ENCODE results near the gene MYO5B.
"Not testable (repeated sequence)": the region's sequence is repeated elsewhere in the genome, so short reads cannot be mapped to it uniquely, and the experiment has no call there.

The MYO5B gene

DNA sequence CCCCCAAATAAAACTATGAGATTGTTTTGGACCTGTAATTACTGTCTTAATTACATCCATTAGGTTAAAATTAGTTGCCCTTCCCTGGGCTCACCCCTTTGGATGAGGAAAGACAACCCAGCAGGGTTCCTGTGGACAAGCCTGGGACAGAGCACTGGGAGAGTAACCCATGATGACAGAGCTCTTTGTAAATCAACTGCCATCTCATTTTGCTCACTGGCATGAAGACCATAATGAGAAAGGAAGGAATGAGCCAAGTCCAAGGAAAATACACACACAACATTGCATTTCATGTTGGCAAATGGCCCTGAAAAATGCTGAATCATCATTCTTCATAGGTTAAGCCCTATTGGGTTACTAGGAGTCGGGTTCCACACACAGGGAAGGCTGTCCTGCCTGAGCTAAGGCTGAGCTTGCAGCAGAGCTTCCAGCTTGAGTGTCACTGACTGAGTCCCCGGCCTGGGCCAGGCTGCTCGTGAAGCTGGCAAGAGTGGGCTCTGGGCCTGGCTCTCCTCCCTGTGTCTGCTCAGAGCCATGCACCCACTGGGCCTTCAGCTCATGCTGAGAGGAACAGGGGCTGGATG is 287.5 kb downstream of the MYO5B start:
- peak; percentile 34 for DNase-seq

DNA sequence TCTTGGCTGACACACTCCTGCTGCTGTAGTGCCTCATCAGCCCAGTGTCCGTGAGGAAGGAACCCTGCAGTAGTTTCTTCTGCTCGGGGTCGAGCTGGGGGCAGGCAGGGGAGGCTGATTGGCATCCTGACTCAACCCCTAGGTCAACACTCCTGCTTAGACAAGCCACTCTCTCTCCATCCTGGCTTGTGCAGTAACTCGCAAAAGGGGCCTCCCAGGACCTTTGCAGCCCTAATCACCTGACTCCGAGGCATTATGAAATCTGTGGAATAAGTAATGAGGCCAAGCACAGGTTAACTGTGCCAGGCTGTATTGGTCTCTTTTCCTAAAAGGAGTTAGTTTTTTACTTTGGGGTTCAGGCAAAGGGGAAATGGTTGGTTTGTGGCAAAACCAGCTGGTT is 289.2 kb downstream of the MYO5B start:
- DNase-seq: peak; percentile 3

DNA sequence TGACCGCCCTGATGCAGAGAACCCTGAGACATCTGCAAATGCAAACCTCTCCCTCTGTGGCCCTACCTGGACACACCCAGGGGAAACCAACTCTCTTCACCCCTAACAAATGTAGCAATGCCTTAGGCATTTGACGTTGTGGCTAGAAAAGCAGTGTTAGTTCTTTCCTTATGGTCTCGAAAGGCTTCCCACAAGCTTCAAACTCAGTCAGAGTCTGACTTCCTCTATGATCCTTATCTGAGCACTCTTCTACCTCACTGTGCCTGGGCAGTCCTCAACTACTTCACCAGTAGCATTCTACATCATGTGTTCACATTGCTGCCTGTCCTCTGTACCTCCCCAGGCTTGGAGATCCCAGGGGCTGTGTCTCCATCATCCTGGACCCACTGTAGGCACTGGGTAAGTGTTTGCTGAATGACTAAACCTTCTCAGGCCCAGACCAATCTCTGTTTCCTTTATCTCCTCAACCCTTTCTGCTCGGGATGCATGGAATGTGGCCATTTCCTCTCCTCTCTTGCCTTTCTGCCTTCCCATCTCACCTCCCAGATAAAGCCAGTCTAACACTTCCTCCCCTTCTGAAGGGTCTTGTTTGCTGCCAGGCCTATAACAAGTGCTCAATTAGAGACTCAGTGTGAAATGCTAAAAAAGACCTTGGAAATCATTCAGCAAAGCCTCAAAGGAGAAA is 289.9 kb downstream of the MYO5B start:
- no peak for DNase-seq

DNA sequence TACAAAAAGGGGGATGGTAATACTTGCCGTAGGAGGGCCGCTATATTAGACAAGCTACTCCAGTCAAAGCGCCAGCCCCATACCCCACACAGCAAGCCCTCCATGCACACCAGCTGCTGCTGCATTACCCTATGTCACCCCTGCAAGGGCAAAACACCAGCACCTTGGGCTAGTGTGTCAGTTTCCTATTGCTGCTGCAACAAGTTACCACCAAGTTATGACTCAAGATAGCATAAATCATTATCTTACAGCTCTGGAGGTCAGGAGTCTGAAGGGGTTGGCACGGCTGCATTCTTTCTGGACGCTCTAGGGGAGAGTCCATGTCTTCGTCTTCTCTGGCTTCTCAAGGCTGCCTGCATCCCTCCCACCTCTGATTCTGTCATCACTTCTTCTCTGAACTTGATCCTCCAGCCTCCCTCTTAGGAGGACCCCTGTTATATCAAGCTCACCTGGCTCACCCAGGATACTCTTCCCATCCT is 293.0 kb downstream of the MYO5B start:
- DNase-seq: peak; percentile 6

DNA sequence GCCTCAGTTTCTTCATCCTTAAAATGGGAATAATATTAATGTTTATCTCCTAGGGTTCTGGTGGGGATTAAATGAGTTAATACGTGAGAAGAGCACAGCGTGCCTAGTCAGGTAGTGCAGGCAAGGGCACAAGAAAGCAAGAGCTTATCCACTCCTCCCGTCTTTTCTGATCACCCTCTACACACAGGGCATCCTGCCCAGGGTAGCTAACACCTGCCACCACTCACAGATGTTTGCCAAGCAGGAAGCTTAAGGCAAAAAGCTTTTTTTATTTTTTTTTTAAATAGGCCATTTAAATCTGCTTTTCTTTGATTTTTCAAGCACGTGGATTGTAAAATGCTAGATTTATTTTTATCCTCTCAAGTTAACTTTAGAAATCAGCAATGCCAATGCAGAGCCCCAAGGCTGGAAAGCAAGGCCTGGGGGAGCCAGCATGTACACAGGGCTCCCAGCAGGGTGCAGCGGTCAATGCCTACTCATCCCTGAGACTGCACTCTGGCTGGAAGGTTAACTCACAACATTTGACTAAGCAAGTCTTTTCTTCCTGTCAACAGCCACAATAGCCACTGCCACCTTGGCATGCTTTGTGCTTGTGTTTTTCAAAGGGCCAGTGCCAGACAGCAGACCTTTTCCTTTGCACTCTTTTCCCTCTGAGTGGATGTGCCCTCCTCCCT is 295.2 kb downstream of the MYO5B start:
- peak; percentile 26 for DNase-seq

DNA sequence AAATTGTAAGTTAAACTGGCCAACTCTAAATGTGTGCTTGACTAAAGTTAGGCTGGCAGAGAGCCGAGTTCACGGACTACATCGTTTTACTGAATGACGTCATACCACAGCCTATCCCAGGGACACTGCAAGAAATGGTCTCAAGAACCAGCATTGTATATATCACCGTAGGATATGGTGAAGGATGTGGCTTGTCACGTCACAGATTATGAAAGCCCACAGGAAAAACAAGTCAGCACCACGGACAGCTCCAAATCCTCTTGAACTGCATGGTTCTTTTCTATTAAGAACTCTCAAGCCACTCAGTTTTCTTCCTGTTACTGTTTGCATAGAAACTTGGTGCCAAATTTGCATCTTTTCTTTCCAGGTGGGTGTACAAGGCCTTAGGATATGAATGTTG is 296.5 kb downstream of the MYO5B start:
- peak; percentile 81 for DNase-seq

DNA sequence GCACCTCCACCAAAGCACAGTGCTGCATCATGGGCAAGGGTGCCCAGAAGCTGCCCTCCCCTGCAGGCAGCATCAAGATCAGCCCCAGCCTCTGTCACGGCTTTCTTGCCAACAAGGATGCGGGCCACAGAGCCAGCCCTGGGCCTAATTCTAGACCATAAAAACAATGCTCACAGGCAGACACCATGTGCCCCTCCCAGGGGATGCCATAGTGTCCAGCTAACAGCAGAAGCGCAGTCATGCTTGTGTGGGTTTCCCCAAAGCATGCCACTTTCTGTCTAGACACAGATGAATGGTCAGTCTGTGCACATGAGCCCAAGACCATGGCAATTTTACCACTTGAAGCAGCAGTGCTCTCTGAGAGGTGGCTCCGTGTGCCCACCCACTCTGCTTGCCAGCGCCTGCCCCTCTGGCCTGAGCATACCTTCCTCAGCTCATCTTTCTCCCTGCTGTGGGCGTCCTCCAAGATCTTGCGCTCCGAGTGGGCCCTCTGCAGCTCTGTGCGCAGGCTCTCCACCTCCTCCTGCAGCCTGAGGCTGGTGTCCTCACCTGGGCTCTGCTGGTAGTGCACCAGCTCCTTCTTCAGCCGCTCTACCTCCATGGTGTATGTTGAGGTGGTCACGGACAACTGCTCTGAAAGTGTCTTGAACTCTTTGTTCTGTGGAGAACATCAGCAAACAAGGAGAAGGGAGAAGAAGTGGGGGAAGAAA is 300.3 kb downstream of the MYO5B start:
- DNase-seq: no peak

DNA sequence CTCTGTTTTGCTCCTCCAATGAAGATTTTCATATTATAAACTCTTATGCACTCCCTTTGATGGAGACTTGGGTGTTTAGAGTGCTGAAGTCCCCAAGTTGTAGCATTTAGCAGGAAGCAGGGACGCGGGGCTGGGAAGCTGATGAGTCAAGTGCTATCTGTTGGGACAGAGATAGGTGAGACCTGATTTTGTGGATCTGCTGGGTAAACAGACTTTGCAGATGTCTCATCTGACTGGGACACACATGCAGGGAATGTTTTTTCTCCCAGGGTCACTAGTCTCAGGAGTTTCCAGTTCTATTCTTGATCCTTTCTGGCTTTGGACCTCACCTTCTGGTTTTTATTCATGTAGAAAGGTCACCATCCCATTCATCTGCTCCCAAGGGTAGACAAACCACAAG is 301.9 kb downstream of the MYO5B start:
- no peak for DNase-seq

DNA sequence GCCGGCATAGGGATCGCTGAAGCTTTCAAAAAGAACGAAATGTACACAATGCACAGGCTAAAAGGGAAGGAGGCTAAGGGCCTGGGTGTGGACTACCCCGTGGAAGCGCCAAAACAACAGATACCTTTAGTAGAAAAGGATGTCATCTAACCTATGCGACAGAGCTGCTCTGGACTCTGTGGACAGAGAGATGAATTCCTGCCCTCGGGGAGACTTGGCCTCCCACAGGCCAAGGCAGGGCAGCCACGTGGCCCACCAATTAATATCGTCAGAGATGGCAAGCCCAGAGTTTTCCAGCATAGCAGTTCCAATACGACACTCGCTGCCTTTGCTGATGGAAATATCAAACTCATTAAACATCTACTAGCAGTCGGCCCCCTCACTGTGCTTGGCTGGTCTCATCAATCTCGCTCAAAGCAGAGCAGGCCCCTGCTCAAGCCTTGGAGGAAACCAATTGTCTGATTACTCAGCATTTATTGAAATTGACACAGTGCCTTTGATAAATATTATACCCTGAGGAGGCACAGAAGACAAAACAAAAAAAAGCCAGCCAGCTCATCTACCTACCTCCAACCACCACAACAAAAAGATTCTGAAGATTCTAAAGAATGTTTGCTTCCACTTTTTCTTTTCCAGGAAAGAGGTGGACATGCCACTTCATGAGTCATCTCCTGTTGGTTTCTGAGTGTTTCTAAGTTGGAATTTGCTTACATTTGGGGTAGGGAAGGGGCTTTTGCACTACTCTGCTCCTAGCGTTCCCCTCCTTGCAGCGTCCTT is 302.6 kb downstream of the MYO5B start:
- no peak for DNase-seq

DNA sequence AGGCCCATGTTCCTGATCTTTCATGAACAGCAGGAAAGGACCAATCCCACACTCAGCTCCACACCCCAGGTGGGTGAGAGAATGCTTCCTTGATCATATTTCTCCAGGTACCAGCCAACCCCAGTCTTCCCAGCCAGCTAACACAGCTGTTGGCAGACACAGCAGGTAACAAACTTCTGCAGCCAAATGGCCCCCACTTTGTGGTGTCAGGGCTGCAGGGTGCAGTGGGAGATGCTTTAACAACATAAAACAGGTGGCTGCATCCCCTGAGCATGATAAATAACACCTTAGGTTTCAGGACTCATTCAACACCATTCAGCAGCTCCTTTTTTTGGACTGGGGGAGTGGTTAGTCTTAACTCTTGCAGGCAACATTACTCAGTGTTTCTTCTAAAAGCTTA is 304.9 kb downstream of the MYO5B start:
- DNase-seq: no peak

DNA sequence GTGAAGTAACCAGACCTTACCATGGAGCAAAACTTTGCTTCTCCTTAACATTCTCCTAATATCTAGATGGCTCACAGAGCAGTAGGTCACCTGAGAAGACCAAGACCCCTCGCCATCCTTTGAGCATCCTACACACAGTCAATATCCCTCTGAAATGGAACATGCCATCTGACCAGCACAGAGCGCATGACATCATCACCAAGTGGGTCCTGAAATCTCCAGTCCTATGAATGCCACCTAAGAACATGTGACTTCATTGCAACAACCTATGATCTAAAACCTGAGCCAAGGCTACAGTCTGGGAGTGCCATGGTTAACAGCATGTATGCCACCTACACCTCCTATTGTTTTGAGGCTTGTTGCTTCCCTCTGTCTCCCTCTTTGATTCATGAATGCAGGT is 305.4 kb downstream of the MYO5B start:
- DNase-seq: not testable (repeated sequence)

DNA sequence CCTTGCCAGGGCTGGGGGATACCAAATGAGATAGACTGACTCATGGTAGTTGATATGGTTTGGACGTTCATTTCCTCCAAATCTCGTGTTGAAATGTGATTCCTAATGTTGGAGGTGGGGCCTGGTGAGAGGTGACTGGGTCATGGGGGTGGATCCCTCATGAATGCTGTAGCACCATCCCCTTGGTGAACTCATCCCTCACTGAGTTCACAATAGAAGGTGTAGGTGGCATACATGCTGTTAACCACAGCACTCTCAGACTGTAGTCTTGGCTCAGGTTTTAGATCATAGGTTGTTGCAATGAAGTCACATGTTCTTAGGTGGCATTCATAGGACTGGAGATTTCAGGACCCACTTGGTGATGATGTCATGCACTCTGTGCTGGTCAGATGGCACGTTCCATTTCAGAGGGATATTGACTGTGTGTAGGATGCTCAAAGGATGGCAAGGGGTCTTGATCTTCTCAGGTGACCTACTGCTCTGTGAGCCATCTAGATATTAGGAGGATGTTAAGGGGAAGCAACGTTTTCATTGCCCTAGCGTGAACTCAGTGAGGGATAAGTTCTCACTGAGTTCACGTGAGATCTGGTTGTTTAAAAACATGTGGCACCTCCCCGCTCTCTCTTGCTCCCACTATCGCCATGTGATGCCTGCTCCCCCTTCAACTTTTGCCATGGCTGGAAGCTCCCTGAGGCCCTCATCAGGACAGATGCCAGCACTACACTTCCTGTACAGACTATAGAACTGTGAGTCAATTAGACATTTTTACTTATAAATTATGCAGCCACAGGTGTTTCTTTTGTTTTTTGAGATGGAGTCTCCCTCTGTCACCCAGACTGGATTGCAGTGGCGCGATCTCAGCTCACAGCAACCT is 307.8 kb downstream of the MYO5B start:
- no peak for DNase-seq

DNA sequence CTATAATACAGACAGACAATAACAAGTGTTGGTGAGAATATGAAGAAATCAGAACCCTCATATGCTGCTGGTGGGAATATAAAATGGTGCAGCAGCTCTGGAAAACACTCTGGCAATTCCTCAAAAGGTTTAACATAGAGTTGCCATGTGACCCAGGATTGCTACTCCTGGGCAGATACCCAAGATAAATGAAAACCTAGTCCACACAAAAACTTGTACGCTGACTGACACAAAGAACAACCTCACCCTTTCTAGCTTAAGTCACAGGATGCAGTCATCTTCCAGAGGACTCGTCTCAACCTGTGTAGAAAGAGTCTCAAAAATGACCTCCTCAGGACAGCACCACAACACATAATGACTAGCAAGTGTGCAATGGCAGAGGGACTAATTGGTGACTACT is 310.0 kb downstream of the MYO5B start:
- no peak for DNase-seq

DNA sequence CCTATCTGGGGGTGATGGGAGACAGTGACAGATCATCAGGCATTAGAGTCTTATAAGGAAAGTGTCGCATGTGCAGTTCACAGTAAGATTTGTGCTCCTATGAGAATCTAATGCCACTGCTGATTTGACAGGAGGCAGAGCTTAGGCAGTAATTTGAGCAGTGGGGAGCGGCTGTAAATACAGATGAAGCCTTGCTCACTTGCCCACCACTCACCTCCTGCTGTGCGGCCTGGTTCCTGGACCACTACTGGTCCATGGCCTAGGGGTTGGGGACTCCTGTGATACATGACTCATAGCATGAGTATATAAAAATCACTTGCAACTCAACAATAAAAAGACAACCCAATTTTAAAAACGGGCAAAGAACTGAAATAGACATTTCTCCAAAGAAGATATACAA is 310.5 kb downstream of the MYO5B start:
- DNase-seq: no peak

DNA sequence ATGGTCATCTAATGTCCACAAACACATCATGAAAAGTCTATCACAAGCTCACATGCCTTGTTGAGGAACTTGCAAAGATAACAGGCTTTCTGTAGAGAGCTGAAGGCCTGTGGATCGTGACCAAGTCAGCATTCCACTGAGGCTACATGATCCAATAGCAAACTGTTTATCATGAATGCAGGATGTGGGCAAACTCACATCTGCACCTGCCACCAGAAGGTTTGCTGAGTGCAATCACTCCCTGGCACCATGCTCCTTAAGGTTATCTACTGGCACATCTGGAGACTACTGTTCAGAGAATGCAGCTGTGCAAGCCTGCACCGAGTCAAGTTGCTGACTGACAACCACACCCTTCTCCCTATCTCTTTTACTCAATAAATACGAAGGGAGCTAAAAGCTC is 314.3 kb downstream of the MYO5B start:
- DNase-seq: no peak

DNA sequence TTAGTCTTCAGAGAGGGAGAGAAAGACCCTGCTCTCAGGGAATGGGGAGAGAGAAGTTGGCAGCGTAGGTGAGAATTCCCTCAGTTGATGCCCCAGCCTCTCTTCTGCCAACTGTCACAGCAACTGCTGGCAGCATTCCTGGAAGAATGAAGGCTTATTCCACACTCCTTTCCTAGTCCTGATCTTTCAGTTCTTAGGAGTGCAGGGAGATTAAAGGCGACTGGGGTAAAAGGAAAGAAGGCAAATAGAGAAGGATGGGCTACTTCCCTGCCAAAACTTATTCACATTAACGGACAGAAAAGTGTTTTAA is 315.7 kb downstream of the MYO5B start:
- no peak for DNase-seq

DNA sequence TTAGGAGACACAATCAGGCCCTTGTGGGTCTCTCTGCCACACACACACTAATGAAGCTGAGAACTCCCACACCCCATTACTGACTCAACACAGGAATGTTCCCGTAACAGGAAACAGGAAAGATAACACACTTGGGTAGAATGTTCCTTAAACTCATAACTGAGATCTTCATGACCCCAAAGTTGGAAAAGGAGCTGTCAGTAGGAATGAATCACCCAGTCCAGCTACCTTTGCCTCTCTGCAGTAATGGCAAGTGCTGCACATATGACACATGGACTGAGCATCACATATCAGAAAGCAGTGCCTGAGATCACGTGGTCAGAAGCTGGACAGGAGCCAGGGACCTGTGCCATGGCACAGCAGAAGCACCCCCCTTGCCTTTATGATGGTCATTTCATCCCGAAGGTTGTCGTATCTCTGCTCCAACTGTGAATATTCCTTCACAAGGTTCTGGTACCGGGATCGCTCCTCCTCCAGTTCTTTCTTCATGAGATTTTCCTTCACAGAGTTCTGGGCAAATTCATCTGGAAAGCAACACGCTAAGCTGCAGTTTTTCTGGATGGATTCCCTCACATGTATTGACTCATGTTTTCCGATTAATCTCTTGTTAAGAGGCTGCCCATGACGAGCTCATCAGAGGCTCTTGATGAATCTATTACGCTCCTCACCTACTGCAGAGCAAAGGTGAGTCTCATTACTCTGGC is 316.2 kb downstream of the MYO5B start:
- no peak for DNase-seq

DNA sequence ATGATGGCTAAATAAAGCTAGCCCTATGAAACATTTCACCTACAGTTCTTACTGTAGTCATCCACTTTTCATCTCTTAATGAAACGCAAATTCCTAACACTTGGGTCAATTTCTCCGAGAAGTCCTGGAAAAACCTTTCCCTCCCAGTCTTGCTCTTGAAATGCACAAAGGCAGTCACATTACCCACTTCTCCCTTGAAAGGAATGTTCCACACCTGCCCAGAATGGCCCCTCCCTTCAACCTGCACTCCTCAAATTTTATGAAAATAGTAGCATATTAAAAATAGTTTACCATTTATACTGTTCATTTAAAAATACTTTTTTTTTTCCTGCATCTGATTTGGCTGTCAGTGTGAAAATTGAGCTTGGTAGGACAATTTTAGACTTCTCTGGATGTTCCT is 316.9 kb downstream of the MYO5B start:
- DNase-seq: no peak

DNA sequence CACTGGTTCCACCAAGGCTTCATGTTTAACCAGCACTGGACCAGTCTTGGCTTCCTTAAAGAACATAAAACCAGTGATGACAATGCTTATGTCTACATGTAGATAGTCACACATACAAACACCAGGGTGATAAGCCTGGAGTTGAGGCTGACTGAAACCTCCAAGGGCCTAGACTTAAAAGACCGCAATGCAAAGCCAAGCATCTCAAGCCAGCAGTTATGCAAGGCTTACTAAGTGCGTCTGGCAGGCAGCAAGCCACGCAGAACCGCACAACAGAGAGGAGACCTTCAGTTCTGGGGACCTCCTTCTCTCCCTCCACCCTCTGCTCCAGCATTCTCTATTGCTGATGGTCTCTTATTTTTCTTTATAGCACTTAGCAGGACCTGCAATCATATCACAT is 318.4 kb downstream of the MYO5B start:
- no peak for DNase-seq

DNA sequence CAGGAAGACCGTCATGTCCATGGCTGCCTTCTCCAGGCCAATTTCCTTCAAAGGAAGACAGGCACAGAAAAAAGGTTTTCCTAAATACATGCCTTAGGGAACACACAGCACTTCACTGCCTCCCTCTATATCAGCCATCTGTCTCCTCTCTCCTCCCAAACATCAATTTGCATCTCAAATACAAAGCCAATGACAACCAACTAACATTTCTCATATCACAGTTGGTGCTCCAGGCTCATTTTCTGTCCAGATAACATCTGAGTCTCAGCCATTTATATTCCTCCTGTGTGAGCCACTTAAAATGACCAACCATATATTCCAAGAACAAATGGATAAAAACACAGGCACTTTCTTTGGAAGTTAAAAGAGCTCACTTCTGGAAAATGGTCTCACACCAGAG is 319.2 kb downstream of the MYO5B start:
- peak; percentile 11 for DNase-seq

DNA sequence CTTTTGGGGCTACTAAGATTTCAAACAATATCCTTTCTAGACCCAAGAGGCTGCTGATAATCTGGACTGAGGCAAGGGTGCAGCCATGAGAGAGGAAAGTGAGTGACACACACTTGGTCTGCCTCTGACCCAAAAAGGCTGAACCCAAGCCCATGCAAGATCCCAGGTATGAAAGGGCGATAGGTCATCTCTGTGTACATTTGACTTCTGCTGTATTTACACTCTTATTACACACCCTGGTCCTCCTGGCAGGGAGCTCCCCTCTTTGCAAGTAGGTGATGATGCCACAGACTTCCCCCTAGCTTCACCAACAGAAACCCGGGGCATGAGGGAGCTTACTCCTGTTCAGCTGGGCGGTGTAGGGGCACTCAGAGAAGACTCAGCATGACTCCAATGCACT is 319.8 kb downstream of the MYO5B start:
- DNase-seq: peak; percentile 13
